Activated T-cell treated with anti-CD3 and anti-CD28 coated beads for 48 hours (primary cell): Measurements from ENCODE around the gene CLIP2.
"Not testable (repeated sequence)": the region's sequence is repeated elsewhere in the genome, so short reads cannot be mapped to it uniquely, and the experiment has no call there.

Experiments
- DNase-seq: peaks from one replicate; pipeline ENCODE4 v3.0.0-alpha.2; 2020; ENCODE audit warnings: low read depth

The CLIP2 gene

DNA sequence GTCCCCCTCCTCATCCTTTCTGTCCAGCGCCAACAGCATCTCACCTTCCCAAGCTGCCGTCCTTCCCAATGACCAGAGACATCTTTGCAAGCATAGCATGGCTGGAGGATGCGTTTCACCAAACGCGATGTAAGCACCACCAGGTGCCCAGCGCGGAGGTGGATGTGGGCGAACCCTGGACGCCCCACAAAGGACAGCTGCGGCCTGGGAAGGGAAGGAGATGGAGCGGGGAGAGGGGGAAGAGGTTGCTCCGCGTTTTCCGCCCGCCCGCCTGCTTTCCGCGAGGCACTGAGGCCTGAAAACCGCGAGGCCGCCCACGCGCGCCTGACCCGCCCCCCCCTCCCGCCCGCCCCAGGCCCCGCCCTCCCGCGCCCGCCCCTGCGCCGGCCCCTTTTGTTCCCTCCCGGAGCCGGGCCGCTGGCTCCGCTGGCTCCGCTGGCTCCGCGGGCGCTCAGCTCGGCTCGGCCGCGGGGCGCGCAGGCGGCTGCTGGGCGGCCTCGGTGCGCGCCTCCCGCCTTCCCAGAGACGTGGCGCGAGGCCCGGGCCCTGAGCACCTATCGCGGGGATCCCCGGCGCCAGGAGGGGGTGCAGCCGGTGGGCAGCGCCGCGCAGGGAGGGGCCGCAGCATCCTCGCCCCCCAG lies at the start of gene CLIP2:
Gene CLIP2, plus strand, starts transcription at position 390 of the 641 bp plus-strand sequence. CDS start 28,140 bp downstream, outside the sequence.
- peak; percentile 74 for DNase-seq

DNA sequence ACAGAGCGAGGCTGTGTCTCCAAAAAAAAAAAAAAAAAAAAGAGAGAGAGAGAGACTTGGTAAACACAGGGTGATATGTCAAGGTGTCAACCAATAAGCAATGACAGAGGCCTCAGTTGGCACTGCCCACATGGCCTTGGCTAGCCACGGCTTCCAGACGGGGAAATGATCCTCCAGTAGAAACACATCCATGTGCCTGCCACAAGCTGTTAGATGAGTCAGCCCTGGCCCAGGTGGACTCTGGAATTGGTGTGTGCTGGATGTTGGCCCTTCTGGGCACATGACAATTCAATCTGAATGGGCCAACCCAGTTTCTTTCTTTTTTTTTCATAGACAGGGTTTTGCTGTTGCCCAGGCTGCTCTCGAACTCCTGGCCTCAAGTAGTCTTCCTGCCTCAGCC lies 48.7 kb upstream of the CLIP2 start:
- DNase-seq: no peak

DNA sequence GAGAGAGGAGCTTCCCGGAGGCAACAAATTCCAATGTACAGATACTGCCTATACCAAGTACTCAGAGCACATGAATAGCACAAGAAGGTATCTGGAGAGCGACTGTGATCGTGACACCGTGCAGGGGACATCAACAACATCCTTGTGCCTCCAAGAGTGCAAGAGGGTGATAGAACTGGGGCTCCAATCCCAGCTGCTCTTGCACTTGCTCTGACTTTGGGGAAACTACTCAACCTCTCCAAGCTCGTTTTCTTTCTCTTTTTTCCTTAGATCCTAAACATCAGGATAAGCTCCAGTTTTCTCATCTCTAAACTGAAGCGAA lies 47.1 kb upstream of the CLIP2 start:
- DNase-seq: no peak

DNA sequence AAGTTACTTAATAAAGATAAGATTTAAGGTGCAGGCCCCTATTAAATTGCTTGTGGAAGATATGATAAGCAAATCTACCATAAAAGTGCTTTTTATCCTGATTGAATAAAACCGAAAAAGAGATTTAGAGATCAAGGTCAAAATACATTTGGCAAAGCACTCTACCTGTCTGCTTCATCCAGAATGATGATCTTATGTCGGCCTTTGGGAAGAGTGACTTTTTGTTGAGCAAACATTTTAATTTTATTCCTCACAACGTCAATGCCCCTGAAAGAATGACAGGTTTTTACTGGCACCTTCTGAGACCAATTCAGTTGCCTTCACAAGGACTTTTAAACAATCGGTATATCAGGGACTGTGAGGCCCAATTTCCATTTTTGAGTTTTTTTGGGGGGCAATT lies 42.7 kb upstream of the CLIP2 start:
- no peak for DNase-seq

DNA sequence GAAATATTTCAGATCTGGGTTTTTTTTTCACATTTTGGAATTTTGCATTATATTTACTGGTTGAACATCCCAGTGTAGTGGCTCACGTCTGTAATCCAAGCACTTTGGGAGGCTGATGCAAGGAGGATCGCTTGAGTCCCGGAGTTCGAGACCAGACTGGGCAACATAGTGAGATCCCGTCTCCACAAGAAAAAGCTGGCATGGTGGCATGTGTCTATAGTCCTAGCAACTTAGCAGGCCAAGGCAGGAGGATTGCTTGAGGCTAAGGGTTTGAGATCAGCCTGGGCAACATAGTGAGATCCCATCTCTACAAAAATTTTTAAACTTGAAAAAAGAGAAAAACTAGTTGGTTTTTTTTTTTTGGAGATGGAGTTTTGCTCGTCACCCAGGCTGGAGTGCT lies 41.1 kb upstream of the CLIP2 start:
- no peak for DNase-seq

GRCh38 chr7:74249058-74249457 lies 40.1 kb upstream of the CLIP2 start:
- DNase-seq: not testable (repeated sequence)

DNA sequence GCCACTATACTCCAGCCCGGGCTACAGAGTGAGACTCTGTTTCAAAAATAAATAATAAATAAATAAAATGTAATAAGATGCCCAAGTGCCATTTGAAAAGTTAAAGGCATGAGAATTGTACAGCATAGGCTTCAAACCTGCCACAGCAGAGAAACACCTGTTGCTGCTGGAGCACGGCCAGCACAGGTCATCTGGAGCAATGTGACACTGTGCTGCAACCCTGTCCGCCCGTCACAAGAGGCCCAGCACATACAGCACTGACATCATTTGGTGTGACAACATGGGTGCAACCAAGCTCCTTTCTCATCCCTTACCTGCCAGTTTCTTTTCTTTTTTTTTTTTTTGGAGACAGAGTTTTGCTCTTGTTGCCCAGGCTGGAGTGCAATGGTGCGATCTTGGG lies 36.3 kb upstream of the CLIP2 start:
- no peak for DNase-seq

GRCh38 chr7:74253331-74253730 lies 35.9 kb upstream of the CLIP2 start:
- no peak for DNase-seq

GRCh38 chr7:74253835-74254128 lies 35.4 kb upstream of the CLIP2 start:
- DNase-seq: no peak

DNA sequence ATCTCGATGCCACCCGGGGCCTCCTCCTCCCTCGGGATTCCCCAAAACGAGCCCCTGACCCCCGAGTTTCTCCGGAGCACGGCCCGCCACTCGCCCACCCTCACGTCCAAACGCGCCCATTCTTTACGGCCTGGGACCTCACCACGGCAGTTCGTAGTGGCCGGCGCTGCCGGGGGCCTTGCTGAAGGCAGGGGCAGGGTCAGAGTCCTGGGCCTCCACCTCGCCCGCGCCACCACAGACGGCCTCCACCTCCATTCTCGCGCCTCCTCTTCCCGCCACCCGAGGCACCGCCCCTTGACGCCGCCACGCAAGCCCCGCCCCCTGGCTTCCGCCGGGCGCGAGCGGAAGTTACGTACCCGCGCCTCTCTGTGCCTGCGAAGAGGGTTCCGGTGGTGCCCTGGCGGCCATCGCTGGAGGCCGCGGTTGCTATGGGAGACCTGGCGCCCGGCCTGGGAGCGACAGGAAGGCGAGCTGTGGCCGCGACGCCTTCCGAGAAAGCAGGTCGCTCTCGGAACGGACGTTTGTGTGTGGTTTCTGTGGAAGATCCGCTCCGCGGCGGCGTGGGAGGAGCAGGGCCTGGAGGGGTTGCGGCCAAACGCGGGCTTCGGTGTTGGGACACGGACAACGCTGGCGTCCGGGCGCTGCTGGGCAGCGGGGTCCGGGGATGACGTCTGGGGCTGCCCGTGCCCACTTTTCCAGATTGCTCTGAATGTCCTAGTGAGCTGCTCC lies 34.9 kb upstream of the CLIP2 start, which contains the start of gene RFC2:
Gene RFC2, minus strand, starts transcription at position 271 of the 729 bp plus-strand sequence. Its CDS starts 16 bp downstream, at position 255.
- DNase-seq: peak; percentile 99

DNA sequence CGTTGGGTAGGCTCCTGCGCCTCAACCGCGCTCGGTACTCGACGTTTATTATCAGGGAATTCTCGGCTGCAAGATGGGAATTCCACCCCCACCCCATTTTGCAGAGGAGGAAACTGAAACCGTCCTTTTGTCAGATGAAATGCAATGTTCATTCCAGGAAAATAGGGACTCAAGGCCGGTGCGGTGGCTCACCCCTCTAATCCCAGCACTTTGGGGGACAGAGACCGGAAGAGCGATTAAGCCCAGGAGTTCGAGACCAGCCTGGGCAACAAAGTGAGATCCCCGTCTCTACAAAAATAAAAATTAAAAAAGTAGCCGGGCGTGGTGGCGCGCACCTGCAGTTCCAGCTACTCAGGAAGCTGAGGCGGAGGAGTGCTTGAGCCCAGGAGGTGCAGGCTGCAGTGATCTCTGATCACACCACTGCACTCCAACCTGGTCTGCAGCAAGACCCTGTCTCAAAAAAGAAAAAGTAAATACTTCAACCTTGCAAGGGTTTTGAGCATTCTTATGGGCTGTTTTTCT lies 34.3 kb upstream of the CLIP2 start:
- no peak for DNase-seq

DNA sequence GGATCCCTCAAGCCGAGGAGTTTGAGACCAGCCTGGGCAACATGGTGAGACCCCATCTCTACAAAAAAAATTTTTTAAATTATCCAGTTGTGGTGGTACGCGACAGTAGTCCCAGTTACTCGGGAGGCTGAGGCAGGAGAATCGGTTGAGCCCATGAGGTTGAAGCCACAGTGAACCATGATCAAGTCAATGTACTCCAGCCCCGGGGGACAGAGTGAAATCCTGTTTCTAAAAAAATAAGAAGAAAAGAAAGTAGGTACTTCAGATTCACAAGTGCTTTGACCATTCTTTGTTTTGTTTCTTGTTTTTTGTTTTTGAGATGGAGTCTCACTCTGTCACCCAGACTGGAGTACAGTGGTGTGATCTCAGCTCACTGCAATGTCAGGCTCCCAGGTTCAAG lies 33.7 kb upstream of the CLIP2 start:
- DNase-seq: not testable (repeated sequence)

DNA sequence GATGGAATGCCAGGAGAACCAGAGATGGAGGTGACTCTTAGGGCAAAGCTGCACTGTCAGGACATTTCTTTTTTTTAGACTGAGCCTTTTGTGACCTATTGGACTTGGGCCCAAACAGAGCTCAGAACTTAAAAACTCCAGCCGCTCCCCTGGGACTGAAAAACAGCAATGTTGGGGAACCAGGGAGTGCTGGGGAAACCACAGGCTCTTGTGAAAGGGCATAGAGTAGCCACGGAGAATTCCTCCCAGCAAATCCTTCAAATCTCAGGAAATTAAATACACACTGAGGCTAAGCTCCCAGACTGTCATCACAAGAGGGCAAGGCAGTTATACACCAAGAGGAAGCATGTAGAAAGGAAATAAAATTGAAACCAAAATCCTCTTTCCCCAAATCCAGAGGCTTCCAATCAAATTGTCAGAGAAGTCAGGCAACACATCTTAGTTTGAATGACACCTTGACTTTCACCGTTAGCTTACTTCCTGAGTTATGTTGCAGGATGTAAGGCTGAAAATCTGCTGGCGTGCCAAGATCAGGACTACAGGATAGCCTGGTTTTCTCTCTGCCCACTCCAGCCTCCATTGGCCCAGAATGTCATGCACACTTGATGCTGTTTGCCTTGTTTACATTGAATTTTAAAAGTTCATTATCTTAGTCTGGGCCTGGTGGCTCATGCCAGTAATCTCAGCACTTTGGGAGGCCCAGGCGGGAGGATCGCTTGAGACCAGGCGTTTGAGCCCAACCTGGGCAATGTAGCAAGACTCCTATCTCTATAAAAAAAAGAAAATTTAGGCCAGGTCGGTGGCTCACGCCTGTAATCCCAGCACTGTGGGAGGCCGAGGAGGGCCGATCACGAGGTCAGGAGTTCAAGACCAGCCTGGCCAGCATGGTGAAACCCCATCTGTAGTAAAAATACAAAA lies 32.5 kb upstream of the CLIP2 start:
- DNase-seq: no peak

DNA sequence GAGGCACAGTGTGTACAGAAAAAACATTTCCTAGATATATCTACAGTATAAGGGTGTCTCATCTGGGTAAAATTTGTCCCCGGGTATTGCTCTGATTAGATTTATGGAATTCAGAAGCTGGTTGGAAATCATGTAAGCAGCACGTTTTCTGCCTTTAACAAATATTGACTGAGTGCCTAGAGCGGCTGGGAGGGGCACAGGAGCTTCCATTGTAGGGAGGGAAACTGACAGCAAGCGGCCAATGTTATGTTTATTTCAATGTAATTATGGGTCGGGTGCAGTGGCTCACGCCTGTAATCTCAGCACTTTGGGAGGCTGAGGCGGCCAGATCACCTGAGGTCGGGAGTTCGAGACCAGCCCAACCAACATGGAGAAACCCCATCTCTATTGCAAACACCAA lies 30.6 kb upstream of the CLIP2 start:
- no peak for DNase-seq

- no peak for DNase-seq
These were observed 26.4 kb upstream of the CLIP2 start for GRCh38 chr7:74262639-74263398.

GRCh38 chr7:74263399-74264120 lies 25.6 kb upstream of the CLIP2 start:
- DNase-seq: no peak

DNA sequence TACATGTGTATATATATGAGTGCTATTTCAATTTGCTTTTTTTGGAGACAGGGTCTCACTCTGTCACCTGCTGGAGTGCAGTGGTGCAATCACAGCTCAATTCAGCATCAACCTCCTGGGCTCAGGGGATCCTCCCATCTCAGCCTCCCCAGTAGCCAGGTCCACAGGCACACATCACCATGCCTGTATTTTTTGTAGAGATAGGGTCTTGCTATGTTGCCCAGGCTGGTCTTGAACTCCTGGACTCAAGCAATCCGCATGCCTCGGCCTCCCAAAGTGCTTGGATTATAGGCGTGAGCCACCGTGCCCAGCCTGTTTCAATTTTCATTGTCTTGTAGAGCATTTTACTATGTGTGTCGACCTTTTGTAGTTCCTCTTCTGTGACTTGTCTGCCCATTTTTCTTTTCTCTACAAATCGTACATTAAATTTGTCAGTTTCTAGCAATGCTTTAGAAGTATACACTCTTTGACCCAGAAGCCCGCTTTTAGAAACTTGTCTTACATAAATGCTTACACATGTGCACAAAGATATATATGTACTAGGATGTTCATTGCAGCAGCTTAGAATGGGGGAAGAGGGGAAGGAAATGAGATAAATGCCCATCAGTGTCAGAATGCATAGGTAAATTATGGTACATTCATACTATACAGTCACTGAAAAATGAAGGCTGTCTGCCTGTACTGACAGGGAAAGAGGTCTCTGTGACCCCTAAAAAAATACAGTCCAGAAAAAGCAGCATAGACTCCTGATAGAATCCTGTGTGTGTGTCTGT lies 22.8 kb upstream of the CLIP2 start:
- DNase-seq: no peak

DNA sequence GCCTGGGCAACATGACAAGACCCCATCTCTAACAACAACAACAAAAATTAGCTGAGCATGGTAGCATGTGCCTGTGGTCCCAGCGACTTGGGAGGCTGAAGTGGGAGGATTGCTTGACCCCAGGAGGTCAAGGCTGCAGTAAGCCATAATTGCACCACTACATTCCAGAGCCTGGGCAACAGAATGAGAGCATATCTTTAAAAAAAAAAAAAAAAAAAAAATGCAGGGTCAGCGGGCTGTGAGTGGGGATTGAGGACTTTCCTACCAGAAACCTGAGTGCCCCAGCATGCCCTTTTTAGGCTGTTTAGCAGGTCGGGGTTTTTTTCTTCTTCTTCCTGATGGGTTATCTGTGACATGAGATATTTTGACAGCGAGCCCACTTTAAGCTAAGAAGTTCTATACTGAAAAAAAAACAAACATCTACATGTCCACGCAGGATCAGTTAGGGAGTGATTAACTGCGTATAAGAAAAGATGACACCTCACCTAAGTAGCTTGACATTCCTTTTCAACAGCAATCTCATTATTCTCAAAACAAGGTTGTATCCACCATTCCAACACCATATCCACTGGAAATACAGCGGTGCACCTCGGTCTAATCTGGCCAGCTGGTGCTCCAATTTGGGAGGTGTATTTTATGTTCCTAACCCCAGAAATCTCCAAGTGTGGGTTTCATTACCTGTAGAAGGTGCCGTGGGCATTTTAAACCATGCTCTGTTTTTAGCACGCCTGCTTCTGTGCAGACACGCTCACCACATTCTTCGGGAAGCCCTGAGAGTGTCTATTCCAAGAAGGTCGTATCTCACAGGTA lies 21.2 kb upstream of the CLIP2 start:
- no peak for DNase-seq

DNA sequence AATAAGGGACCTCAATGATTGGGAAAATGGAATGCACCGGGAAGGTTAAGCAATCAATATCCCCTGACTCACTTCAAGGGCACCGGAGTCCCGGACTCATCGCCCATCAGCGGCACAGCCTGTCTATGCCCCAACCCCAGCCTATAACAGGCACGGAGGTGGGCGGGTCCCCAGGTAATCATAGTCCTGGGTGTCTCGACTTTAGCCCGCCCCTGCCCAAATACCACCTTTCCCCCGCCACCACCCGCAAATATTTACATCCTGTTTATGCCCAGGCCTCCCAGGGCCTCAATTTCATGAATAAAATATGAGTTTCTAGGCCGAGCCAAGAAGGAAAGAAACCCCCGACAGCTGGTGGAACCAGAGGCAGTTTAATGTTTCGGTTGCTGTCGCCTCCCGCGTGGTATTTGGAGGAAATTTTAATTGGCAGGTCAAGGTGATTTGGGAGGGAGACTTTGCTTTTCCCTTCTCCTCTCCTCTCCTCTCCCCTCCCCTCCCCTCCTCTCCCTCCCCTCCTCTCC lies 19.4 kb upstream of the CLIP2 start:
- no peak for DNase-seq
